HEK293T (cell line): Measurements from ENCODE around the gene MCRIP2.

Experiments used
- BHLHE40 ChIP-seq: fragments of 450-650 bp; IDR thresholded peaks from 2 replicates; pipeline ENCODE4 v1.6.1; 2016; ENCODE audit warnings: mild to moderate bottlenecking, moderate library complexity, borderline replicate concordance
- FOXA1 ChIP-seq: fragments of 450-650 bp; IDR thresholded peaks from 2 replicates; pipeline ENCODE4 v1.6.1; 2016; ENCODE audit warnings: mild to moderate bottlenecking
- FOXM1 ChIP-seq: fragments of 450-650 bp; IDR thresholded peaks from 2 replicates; pipeline ENCODE4 v1.6.1; 2017; ENCODE audit warnings: mild to moderate bottlenecking, borderline replicate concordance
- SP1 ChIP-seq: fragments of 450-650 bp; IDR thresholded peaks from 2 replicates; pipeline ENCODE4 v1.6.1; 2017

DNA sequence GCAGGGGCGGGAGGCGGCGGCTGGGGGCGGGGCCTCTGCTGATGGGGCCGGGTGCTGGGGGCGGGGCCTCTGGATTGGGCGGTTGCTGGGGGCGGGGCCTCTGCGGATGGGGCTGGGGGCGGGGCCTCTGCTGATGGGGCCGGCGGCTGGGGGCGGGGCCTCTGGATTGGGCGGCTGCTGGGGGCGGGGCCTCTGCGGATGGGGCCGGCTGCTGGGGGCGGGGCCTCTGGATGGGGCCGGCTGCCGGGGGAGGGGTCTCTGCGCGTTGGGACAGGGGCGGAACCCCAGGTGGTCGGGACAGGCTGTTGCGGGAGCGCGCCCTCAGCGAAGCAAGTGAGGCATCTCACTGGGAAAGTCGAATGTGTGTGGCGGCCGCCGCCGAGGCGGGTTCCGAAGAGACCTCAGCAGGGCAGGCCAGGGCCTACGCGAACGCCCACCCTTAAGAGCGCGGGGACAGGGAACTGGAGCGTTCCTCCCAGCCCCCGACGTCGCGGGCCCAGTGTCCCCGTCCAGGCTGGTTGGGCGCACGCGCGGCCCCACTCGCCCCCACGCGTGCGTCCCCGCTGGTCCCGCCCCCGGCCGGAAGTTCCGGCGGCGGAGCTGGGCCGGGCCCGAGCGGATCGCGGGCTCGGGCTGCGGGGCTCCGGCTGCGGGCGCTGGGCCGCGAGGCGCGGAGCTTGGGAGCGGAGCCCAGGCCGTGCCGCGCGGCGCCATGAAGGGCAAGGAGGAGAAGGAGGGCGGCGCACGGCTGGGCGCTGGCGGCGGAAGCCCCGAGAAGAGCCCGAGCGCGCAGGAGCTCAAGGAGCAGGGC, 38.4 kb downstream of the MCRIP2 start, which contains the start of gene STUB1:
- no peak for TF ChIP-seq BHLHE40
- TF ChIP-seq FOXM1, result 0 out of 2 replicates have a peak, but pooled peaks have one; percentile 12
- TF ChIP-seq FOXA1, result no peak
- TF ChIP-seq SP1, result no peak
